AG08395 (cell line): ENCODE measurements around the gene SLC7A5.
"Not testable (repeated sequence)": the region's sequence is repeated elsewhere in the genome, so short reads cannot be mapped to it uniquely, and the experiment has no call there.

Source experiments
- DNase-seq: peaks from one replicate; pipeline ENCODE4 v3.0.0; 2012; ENCODE audit warnings: mixed read lengths, low spot score

SLC7A5 gene

GRCh38 chr16:87794485-87795078 is 74.7 kb downstream of the SLC7A5 start:
- DNase-seq, result no peak

DNA sequence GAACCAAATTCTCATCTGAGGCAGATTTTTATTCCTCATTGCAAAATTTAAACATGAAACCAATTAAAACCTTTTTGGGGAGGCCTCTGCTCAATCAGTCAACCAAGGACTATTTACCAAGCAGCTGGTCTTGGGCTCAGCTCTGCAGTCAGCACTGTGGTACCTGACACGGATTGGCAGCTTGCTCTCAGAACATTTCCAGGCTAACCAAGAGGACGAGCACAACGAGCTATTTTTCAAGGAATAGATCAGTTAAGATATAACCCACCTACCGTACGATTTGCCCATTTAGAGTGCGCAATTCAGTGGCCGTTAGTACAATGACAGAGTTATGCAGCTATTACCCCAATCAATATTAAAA is 77.1 kb downstream of the SLC7A5 start:
- DNase-seq, result no peak

DNA sequence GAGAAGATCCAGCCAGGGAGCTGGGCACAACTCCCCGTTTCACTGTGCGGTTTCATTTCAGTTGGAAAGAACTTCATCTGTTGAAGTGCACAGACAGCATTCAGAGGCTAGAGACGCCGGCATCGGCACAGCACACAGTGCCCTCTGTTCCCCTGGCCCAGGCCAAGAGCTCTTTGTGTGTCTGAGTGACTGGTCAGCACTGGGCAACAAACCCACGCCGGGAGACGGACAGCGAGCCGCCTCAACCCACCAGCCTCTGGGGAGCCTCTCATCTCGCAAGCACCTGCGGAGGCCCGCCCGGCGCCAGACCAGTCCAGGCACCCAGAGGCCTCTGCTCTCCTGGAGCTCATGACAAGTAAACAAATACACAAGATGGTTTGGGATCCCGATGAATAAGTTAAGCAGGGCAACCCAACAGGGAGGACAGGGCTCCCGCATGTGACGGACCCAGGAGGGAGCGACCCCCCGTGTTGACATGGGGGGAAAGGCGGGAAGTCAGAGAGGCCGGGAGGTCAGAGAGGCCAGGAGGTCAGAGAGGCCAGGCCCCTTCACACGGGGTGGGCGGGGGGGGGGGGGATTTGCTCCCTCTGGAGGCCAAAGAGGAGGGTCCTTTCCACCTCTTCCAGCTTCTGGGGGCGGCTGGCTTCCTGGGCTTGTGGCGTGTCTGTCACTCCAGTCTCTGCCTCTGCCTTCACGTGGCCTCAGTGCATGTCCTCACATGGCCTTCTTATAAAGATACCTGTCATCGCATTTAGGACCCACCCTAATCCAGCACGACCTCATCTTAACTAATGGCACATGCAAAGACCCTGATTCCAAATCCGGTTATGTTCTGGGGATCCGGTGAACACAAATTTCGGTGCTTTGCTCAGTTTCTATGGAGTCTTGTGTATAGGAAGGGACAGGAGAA is 77.8 kb downstream of the SLC7A5 start:
- DNase-seq, result no peak

DNA sequence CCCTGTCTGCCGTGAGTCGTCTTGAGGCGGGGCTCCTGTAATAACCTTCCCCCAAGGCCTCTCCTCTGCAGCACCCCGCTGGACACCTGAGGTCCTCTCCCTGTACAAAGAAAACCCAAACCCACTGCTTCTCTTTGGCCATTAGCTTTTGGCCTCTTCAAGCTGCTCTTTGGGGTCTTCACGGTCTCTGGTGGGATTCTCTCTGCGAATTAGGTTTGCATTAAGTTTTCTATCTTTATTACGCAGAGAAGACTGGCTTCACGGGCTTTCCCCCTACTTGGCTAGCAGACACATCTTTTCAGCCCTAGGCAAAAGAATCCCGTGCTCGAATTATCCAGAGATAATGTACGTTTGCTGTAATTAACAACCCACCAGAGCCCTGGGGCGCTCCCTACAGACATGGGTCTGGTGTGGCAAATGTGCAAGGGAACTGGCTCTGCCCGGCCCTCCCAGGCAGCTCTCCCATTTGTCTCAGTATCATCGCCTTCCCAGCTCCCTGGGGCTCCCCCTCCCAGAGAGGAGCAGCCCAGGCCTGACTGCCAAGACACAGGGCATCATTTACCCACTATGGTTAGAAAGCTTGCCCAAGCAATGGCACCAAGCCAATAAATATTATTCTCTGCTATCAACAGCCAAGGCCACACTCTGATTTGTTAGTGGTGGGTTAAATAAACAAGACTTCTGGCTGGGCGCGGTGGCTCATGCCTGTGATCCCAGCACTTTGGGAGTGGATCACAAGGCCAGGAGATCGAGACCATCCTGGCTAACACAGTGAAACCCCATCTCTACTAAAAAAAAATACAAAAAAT is 78.8 kb downstream of the SLC7A5 start:
- DNase-seq, result no peak

- DNase-seq, result peak; percentile 83
Observed at GRCh38 chr16:87789437-87790291, 79.6 kb downstream of the SLC7A5 start.

DNA sequence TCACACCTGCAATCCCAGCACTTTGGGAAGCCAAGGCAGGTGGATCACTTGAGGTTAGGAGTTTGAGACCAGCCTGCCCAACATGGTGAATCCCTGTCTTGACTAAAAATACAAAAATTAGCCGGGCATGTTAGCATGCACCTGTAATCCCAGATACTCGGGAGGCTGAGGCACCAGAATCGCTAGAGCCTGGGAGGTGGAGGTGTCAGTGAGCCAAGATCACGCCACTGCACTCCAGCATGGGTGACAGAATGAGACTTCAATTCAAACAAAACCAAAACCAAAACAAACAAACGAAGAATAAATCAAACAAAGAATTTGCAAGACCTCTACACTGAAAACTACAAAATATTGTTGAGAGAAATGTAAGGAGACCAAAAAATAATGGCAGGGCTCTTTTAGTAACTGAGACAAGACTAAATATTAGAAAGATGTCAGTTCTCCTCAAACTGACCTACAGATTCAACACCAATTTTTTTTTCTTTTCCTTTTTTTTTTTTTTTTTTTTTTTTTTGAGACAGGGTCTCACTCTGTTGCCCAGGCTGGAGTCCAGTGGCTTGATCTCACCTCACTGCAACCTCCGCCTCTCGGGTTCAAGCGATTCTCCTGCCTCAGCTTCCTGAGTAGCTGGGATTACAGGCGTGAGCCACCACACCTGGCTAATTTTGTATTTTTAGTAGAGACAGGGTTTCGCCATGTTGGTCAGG is 80.4 kb downstream of the SLC7A5 start:
- DNase-seq, result not testable (repeated sequence)

DNA sequence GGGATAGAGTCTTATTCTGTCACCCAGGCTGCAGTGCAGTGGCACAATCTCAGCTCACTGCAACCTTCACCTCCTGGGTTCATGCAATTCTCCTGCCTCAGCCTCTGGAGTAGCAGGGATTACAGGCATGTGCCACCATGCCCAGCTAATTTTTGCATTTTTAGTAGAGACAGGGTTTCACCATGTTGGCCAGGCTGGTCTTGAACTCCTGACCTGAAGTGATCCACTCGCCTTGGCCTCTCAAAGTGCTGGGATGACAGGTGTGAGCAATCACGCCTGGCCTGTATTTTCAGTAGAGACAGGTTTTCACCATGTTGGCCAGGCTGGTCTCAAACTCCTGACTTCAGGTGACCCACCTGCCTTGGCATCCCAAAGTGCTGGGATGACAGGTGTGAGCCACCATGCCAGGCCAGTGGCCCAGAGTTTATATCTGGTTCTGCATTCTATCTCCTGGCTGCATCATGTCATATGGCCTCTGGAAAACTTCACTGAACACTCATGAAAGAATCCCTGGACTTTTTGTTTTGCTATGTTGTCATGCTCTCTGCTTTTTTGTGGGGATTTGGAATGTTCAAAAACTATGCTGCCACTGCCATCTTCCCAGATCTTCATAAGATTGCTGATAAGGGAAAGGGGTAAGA is 81.7 kb downstream of the SLC7A5 start:
- not testable (repeated sequence) for DNase-seq

DNA sequence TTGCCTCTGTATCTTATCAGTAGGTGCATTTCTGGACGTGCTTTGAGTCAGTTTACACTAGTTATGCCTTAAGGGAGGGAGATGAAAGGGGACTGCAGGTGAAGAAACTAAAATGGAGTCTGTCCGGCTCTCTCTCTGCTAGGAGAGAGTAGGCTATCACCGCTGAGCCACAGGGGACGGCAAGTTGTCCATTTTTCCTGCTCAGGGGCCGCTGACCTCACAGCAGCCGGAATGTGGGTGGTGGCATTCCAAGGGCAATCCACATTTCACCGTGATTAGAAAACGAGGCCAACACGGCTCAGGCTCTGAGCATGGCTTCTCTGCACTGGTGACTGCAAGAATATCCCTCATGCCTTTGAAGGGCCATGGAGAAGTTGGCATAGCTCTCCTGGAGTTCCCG is 84.5 kb downstream of the SLC7A5 start:
- peak; percentile 49 for DNase-seq

DNA sequence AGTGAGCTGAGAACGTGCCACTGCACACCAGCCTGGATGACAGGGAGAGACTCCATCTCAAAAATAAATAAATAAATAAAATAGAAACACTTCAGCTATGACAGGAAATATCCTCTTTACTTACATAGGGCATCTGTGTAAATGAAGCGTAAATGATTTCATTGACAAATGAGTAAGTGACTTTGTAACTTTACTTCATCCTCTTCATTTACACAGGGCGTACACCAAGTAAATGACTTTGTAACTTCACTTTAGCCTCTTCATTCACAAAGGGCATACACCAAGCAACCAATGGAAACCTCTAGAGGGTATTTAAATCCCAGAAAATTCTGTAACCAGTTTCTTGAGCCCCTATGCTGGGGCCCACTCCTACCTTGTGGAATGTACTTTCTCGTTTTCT is 87.3 kb downstream of the SLC7A5 start:
- DNase-seq, result no peak

DNA sequence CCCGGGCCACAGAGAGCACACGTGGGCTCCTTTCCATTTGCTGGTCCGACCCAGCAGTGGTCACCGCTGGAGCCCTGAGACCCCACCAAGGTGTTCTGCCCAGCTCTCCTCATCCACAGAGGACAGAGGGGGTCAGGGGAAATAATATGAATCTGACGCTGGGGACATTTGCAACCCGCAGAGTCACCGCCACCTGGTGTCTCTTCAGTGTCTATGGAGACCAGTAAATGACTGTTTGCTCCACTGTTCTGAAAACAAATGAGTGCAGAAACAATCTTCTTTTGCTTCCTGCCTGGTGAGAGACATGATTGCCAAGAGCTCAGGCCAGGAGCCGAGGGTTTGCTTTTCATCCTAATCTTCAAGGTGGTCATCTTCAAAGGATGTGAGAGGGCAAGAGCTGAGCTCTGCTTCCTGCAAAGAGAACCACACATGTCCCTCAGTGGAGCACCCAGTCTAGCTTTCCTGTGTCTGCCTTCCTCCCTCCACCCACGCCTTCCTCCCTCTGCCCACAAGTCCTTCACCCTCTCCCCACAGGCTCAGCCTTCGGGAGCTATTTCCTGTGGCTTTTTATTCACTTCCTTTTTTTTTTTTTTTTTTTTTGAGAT is 88.8 kb downstream of the SLC7A5 start:
- DNase-seq, result no peak
